Ovary (tissue), 9 donors: ENCODE data around the gene OSBPL5. TPM values are rescaled to one million over a fixed set of nuclear protein-coding genes. Genes with fewer than 3 reads are reported as not detected.
A peak's percentile ranks its signal among the peaks of the same experiment; 100 is the strongest.

ENCODE experiments used
- DNase-seq, 5 donors: peaks; one replicate each; pipeline ENCODE4 v3.0.0-alpha.2; 2019 to 2020
- H3K27ac ChIP-seq, 2 donors: fragments of 200-600 bp; one replicate each; pipeline versions ENCODE4 v1.5.1 to v1.8.0; 2019 to 2022
- H3K27me3 ChIP-seq: fragments of 200-600 bp; one replicate; pipeline ENCODE4 v1.8.0; 2022
- H3K36me3 ChIP-seq: fragments of 200-600 bp; sonication (generic); one replicate; pipeline ENCODE4 v1.5.1; 2019
- H3K4me1 ChIP-seq: one replicate; pipeline ENCODE4 v1.8.1; 2013; ENCODE audit warnings: mild to moderate bottlenecking, moderate library complexity; ENCODE audit not compliant: insufficient read depth
- H3K4me3 ChIP-seq: fragments of 200-600 bp; sonication (generic); one replicate; pipeline ENCODE4 v1.5.1; 2017
- H3K9me3 ChIP-seq, 2 donors: fragments of 200-600 bp in 1 of 2; sonication (generic) in 1 of 2; one replicate each; pipeline versions ENCODE4 v1.5.1 to v1.8.1; 2013 to 2019; ENCODE audit warnings: mild to moderate bottlenecking in 1 of 2, moderate library complexity in 1 of 2
- EP300 ChIP-seq: sonication (generic); formaldehyde crosslinking; IDR thresholded peaks from one replicate; pipeline ENCODE4 v1.6.1; 2017; ENCODE audit warnings: antibody characterized with exemption
- POLR2A ChIP-seq: fragments of 450-650 bp; IDR thresholded peaks from one replicate; pipeline ENCODE4 v1.6.1; 2017; ENCODE audit warnings: antibody characterized with exemption, mild to moderate bottlenecking, moderate library complexity
- WGBS, 3 donors: extraction: QIAGEN DNeasy Blood & Tissue Kit in 1 of 3; methylation state at CpG; one replicate each; pipeline versions ENCODE4 v1.1.5 to v1.1.7; 2013 to 2017; 5-methylcytosine and 5-hydroxymethylcytosine counted together
- intact Hi-C, 4 donors: fragments of 100-400 bp; cut with DNase I; formaldehyde crosslinking; loops; one replicate each; pipeline versions ENCODE4 v1.11.0 to v1.15.1; 2022 to 2023
- polyA plus RNA-seq, 2 donors: library from polyadenylated mRNA; stranded (reverse); fragments of 200-250 nt in 1 of 2; fragments of 350-450 nt in 1 of 2; fragmentation: Illumina TruSeq in 1 of 2; extraction: RNeasy Lipid Tissue Mini Kit (QIAGEN cat#74804) in 1 of 2; gene quantifications; one replicate each; pipeline ENCODE4 v1.2.3, GENCODE V29; 2013 to 2014
- total RNA-seq, 7 donors: library from RNA; depleted of rRNA in 2 of 7; stranded (reverse); fragments of >200 nt in 2 of 7; fragmentation: NEBNext Ultra II Directional in 3 of 7; extraction: Animal tissue kit (Norgen Biotek cat#: 25700) in 3 of 7; gene quantifications; one replicate each; pipeline versions ENCODE4 v1.1.0 to v1.2.4, GENCODE V29; 2016 to 2023
- TF ChIP-seq, protein P1 (sequence below), 3 donors: fragments of 450-650 bp in 2 of 3; fragments of 200-600 bp in 1 of 3; IDR thresholded peaks; one replicate each; pipeline versions ENCODE4 v1.5.1 to v1.8.0; 2016 to 2022; ENCODE audit warnings: antibody characterized with exemption in 3 of 3, mild to moderate bottlenecking in 1 of 3
- donor health status: DM: no; HTN: no; CAD: no; lungs with moderate emphysema.
- donor health status: DM: no; HTN: no; CAD: no.
- donor health status: Bipolar disorder and iron deficiency.
- donor health status: DM: yes; HTN: yes; CAD: no.
- donor health status: DM: no; HTN: no; CAD: no.
- donor health status: DM: yes; HTN: yes; CAD: no.

Gene OSBPL5
- total and polyA plus RNA-seq, 9 donors, result 3.0 to 41.0 (median 23.3) TPM

DNA sequence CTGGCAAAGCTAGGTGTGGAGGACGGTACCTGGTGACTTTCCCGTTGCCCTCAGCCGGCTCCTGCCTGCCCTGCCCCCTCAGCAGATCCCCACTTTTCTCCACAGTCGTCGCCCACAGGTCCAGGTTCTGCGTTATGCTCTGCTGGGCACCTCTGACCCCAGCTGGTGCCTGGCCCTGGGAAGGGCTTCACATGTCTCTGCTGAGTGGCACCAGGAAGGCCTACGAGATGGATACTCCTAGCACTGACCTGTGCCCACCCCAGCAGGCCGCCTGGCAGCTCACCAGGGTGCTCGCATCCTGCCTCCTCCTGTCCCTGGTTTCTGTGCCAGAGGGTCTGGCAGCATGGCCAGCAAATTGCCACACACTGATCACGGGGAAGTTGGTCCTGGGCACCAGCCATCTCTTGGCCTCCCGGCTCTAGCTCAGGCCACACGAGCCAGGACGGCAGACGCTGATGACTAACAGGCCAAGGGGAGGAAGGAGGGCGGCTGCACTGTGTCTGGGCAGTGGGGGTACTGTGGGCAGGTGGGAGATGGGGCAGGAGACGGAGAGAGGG, 121.7 kb downstream of the OSBPL5 start:
- H3K4me3 ChIP-seq, result no peak overlapping the region
- peak in 1 of 5 donors; percentile 37 for DNase-seq
- WGBS, 3 donors, result 71 to 85% (median 84%) methylated on average over 16 of the region's 16 CpGs
- intact Hi-C loops, result loop anchor here in 1 of 4 donors (10.0 kb wide), 1 partner anchor 361 kb away; no protein-coding TSS in a partner anchor
- no peaks in the 10 kb centered on the region for H3K4me1 ChIP-seq
- H3K27me3 ChIP-seq, result no peaks in the 10 kb centered on the region
- TF ChIP-seq, protein P1, sequence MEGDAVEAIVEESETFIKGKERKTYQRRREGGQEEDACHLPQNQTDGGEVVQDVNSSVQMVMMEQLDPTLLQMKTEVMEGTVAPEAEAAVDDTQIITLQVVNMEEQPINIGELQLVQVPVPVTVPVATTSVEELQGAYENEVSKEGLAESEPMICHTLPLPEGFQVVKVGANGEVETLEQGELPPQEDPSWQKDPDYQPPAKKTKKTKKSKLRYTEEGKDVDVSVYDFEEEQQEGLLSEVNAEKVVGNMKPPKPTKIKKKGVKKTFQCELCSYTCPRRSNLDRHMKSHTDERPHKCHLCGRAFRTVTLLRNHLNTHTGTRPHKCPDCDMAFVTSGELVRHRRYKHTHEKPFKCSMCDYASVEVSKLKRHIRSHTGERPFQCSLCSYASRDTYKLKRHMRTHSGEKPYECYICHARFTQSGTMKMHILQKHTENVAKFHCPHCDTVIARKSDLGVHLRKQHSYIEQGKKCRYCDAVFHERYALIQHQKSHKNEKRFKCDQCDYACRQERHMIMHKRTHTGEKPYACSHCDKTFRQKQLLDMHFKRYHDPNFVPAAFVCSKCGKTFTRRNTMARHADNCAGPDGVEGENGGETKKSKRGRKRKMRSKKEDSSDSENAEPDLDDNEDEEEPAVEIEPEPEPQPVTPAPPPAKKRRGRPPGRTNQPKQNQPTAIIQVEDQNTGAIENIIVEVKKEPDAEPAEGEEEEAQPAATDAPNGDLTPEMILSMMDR (IDR thresholded peaks at IDR 0.05), result no peak
- TF ChIP-seq EP300 (no peak), POLR2A (no peak)
- no peaks in the 10 kb centered on the region for H3K9me3 ChIP-seq
- H3K36me3 ChIP-seq, result no peaks in the 10 kb centered on the region
- no peak overlapping the region for H3K27ac ChIP-seq

DNA sequence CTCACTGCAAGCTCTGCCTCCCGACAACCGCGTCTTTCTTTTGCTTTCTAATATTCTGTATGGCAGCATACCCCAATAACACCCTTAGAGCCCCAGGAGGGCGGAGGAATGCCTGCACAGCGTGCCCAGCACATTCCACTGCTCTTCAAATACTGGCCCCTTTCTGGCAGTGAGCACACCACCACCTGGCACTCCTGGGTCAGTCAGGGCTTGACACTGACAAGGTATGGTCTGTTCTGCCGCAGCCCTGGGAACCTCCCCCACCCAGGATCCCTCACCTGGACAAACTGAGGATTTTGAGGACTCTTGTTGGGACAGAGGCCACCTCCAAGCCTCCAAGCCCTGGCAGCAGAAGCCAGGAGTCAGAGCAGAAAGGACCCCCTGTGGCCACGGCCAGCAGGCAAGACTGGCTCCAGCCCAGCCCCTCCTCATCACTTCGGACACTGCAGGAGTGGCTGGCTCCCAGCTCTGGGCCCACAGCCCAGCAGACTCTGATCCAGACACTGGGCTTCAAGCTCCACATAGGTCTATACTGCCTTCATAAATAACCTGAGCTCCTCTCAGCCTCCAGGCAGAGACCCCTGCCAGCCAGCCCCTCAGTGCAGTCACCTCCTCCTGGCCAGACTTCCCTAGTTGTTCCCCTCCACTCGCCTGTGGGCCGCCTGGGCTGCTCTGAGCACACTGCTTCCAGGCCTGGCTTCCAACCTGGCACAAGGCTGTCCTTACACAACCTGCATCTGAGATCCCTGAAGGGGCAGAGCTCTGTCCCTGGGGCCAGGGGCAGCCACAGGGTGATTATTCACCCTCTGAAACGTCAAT, 122.4 kb downstream of the OSBPL5 start:
- intact Hi-C loops, result loop anchor here in 1 of 4 donors (10.0 kb wide), 1 partner anchor 362 kb away; no protein-coding TSS in a partner anchor
- Histone ChIP-seq H3K4me3 (no peak overlapping the region), H3K27me3 (no peaks in the 10 kb centered on the region), H3K27ac (no peak overlapping the region), H3K9me3 (no peaks in the 10 kb centered on the region), H3K36me3 (no peaks in the 10 kb centered on the region), H3K4me1 (no peaks in the 10 kb centered on the region)
- DNase-seq, result no peak
- TF ChIP-seq POLR2A (no peak), EP300 (no peak)
- TF ChIP-seq, protein P1 (IDR thresholded peaks at IDR 0.05), result no peak
- 74 to 77% (median 76%) methylated on average over 9 to 11 of the region's 11 CpGs for WGBS, 3 donors

DNA sequence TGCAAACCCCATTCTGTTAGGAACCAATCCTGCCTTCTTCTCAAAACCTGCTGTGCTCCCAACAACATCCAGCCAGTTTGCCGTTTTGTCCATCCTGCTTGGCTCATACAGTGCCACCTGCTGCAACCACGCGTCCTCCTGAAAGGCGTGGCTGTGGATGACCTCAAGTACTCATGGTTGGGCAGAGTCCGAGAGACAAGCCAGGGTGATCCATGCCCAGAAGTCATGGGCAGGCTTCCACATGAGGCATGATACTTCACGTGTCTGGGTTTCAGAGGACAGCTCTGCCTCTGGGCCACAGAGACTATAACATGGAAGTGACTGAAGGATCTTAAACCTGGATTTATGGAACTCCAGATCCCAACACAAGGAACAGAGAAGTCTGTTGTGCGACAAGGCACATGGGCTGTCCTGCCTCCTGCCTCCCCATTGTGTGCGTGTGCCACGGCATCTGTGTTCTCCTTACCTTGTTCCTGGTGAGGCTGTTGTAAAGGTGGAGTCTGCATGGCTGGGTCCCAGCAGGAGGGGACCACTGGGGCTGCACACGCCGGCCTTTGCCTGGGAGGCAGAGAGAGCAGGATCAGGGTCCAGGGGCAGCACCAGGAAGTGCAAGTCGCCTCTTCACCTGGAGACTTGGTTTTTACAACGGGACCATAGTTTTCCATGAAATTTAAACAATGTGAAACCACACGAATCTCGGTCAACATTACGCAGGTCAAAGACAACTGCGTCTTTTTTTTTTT, 123.2 kb downstream of the OSBPL5 start:
- Histone ChIP-seq H3K4me3 (no peak overlapping the region), H3K36me3 (no peaks in the 10 kb centered on the region), H3K27ac (no peak overlapping the region), H3K4me1 (no peaks in the 10 kb centered on the region), H3K9me3 (no peaks in the 10 kb centered on the region), H3K27me3 (no peaks in the 10 kb centered on the region)
- no peak for DNase-seq
- no peak for TF ChIP-seq POLR2A
- TF ChIP-seq EP300, result no peak
- TF ChIP-seq, protein P1 (IDR thresholded peaks at IDR 0.05), result no peak
- WGBS, 3 donors, result 88 to 91% (median 90%) methylated on average over 16 to 17 of the region's 17 CpGs
- intact Hi-C loops, result loop anchor here in 1 of 4 donors (10.0 kb wide), 1 partner anchor 363 kb away; no protein-coding TSS in a partner anchor

DNA sequence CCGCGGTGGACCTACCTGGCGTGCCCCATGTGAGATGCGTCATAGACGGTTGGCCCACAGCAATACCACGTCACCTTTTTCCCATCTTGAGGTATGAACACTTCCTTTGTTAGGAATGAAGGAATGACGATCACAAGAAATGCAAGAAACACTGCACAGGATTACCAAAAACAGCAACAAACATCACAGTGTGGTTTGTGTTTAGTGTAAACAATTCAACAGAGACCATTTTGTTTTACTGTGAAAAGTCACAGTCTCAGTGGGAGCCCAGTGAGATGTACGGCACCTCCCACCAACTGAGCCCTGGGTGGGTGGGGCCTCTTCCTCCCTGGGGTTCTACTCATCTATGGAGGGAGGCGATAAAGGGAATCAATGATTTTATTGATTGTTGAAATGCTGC, 124.2 kb downstream of the OSBPL5 start:
- no peak overlapping the region for H3K4me3 ChIP-seq
- no peaks in the 10 kb centered on the region for H3K36me3 ChIP-seq
- no peaks in the 10 kb centered on the region for H3K4me1 ChIP-seq
- no peak for DNase-seq
- TF ChIP-seq, protein P1 (IDR thresholded peaks at IDR 0.05), result no peak
- no peak for TF ChIP-seq POLR2A
- TF ChIP-seq EP300, result no peak
- no peak overlapping the region for H3K27ac ChIP-seq
- WGBS, 3 donors, result 87 to 91% (median 90%) methylated on average over 9 of the region's 9 CpGs
- H3K27me3 ChIP-seq, result no peaks in the 10 kb centered on the region
- intact Hi-C loops, result loop anchor here in 1 of 4 donors (10.0 kb wide), 1 partner anchor 364 kb away; no protein-coding TSS in a partner anchor
- no peaks in the 10 kb centered on the region for H3K9me3 ChIP-seq
